Lower leg skin (tissue), 3 donors: Measurements from ENCODE around the gene CCDC136.

Experiments
- CTCF ChIP-seq, 3 donors: fragments of 450-650 bp; IDR thresholded peaks; one replicate each; pipeline ENCODE4 v1.5.1; 2016; ENCODE audit warnings: antibody characterized with exemption in 3 of 3, mild to moderate bottlenecking in 3 of 3, moderate library complexity in 2 of 3
- POLR2A ChIP-seq, 2 donors: fragments of 450-650 bp; IDR thresholded peaks; one replicate each; pipeline ENCODE4 v1.6.1; 2016 to 2017; ENCODE audit warnings: antibody characterized with exemption in 2 of 2, mild to moderate bottlenecking in 1 of 2, moderate library complexity in 1 of 2

GRCh38 chr7:128818694-128819093 is 26.9 kb downstream of the CCDC136 start:
- TF ChIP-seq CTCF (IDR thresholded peaks at IDR 0.05) = no peak
- TF ChIP-seq POLR2A (IDR thresholded peaks at IDR 0.05) = no peak
